HG03575 (cell line): Measurements from ENCODE around the gene RTN4RL1.

Experiments used
- ATAC-seq: cut with Tn5 transposase; IDR thresholded peaks from one replicate; pipeline ENCODE4 v1.9.1; 2021; ENCODE audit not compliant: unreplicated experiment, insufficient number of reproducible peaks, low FRiP score; ENCODE audit errors: extremely low read depth

The RTN4RL1 gene

DNA sequence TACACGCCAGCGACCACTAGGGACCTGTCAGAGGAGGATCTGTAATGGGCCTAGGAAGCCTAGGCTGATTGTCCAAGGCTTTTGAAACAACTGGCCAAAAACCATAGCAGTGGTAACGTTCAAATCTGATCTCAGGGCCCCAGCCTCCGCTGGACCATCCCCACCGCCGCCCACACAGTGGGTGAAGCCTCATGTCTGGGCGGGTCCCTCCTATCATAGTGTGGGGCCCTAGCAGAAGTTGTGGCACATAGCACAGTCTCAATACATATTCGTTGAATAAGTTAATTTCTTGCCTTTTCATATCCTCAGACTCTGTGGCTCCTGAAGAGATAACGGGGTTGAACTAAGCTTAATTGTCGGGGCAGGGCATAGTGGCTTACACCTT lies 5.6 kb upstream of the RTN4RL1 start:
- ATAC-seq: no peak

DNA sequence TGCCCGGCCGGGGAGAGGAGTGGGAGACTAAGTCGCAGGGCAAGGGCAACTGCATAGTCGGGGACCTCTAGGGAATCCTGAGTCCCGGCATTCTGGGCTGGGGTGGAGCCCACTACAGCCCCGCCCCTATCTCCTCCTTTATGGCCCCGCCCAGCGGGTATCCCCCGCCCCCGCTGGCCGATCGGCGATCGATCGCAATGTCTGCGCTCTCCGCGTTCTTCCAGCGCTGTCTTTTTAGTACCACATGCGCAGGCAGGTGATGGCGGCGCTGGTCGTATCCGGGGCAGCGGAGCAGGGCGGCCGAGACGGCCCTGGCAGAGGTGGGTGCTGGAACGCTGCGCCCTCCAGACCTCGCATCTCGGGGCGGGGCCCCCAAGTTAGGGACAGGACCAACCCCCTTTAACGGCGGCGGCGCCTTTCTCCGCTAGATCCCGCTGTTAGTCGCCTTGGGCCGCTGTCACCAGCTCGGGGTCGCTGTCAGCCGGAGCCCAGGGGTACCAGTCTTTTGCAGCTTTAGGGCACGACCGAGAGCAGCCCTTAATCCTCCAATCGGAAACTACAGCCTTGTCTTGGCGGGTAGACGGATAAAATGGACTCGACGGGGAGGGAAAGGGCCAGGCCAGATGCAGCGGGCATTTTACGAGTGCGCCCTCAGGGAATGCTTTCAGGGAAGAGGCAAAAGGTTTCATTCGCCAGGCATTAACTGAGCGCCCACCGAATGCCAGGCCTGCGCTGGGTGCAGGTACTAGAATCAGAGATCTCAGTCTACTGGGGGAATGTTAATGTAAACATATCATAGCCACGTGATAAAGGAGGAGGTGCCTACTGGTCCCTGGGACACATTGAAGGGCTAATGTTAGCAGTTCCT lies 5.0 kb upstream of the RTN4RL1 start, which contains the start of gene DPH1:
Gene DPH1, plus strand, starts transcription at position 243 of the 868 bp plus-strand sequence. Its CDS starts 17 bp downstream, at position 260.
- no peak for ATAC-seq

DNA sequence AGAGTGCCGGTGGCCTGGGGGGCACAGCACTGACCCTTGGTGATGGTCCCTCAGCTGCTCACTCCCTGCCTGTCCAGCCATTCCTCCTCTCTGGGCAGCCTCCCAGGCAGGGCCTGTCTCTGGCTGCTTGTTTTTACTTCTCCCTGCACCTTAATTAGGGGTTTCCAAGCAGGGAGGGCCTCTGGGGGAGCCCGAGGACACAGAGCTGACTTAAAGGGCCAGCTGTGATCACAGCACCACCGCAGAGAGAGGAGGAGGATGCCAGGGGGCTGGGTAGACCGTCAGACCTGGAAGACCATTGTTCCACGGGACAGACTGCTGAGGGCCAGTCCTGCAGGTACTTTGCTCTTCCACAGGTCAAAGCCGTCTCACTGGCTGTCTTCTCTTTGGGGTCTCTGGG lies 3.6 kb upstream of the RTN4RL1 start:
- ATAC-seq: no peak

DNA sequence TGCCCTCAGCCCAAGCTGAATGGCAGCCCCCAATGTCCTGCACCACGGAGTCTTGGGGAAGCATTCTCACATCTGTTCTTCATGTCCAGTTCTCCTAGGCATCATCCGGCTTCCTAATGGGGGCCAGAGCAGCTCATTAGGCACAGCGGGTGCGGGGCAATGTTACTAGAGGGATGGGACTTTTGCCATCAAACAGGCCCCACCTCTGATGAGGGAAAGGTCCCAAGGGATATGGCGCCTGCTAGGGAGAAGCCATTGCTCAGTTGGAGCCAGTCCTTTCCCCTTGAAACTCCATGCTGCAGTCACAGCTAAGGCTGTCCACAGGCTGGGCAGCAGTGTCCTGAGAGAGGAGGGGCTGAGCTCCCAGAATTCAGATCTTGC lies 3.1 kb upstream of the RTN4RL1 start:
- no peak for ATAC-seq

DNA sequence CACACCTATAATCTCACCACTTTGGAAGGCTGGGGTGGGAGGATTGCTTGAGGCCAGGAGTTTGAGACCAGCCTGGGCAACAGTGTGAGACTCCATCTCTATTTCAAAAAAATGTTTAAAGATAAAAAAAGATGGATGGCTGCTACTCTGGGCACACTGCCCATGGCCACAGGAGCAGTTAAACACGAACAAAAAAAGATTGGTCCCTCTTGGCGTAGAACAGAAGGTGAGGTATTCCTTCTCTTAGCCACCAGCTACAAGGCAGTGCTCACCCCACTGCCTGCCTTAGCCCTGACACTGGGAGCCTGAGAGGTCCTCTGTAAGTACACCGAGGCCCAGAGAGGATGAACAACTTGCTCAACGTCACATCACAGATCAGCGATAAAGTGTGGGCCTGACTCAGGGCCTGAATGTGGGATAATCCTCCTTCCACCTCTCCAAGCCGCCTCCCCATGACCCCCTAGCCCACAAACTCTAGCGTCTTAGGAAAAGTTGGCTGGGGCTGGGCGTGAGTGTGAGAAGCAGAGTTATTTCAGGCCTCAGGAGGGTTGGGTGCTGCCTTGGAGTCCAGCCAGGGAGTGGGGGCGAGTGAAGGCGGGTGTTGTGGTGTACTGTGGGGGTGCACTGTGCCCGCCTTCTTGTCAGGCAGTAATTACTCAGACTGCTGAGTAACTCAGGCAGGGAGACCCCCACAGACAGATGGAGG lies 2.5 kb upstream of the RTN4RL1 start:
- no peak for ATAC-seq

DNA sequence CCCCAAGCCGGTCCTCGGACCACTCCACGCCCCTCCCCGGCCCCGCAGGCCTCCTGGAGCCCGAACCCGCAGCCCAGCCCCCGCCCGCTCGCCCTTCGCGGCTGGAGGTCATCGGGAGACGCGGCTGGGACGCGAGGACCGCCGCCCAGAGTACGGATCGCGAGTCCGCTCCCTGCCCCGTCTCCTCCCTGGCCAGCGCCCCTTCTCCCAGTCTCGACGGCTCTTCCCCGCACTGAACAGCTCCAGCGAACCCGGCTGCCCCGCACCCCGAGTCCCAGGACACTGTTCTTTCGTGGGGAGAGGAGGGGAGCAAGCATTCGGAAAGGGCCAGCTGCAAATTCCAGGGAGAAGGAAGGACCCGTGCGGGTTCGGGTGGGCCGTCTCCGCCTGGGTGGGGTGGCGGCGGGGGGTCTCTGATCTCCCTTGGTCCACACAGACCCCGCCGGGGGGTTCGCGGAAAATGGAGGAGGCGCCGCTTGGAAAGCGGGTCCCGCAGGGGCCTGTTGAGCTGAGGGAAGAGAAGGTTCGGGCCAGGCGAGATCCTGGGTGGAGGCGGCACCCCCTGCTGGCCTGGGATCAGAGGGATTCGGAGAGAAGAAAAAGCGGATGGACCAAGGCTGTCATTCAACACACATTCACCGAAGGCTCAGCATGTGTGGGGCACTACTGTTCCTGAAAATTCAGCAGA lies 632 bp upstream of the RTN4RL1 start:
- no peak for ATAC-seq

- no peak for ATAC-seq
These were observed 438 bp downstream of the RTN4RL1 start for GRCh38 chr17:2024572-2025219.

- no peak for ATAC-seq
These were observed 1.2 kb downstream of the RTN4RL1 start for GRCh38 chr17:2023692-2024571.

GRCh38 chr17:2023256-2023655 lies 1.9 kb downstream of the RTN4RL1 start:
- no peak for ATAC-seq

- no peak for ATAC-seq
These were observed 2.4 kb downstream of the RTN4RL1 start for GRCh38 chr17:2022647-2023240.

- ATAC-seq: no peak
These were observed 4.4 kb downstream of the RTN4RL1 start for GRCh38 chr17:2020721-2021120.

GRCh38 chr17:2019723-2020122 lies 5.4 kb downstream of the RTN4RL1 start:
- no peak for ATAC-seq

DNA sequence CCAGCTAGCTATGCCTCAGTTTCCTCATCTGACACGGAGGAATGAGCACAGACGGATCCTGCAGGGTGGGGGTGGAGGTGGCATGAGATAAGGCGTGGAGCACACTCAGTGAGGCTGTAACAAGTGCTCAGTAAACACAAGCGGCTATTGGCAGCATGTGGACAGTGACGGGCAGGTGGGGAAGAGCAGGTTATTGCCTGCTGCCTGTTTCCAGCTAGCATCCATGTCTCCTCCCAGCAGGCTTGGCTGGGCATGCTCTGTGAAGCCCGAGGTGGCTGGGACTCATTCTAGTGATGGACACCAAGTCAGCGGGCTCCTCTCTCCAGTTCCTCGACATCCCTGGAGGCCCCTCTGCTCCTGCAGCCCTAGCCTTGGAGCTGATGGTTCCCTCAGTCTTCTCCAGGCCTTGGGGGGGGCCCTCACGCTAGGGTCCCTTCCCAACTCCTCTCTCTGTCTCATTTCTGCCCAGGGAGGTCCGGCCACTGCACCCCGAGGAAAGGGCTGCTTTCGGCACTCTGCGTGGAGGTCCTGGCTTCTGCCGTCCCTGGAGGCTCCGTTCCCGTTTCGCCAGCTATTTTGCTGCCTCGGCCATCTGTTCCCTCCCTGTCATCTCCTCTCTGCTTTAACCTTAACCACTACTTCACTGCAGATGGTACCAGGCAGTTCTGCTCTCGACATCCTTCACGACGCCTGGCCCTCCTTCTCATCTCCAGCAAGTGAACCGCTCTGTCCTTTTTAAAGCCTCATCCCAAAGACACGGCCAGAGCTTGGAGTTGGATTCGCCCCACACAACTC lies 6.2 kb downstream of the RTN4RL1 start:
- no peak for ATAC-seq

DNA sequence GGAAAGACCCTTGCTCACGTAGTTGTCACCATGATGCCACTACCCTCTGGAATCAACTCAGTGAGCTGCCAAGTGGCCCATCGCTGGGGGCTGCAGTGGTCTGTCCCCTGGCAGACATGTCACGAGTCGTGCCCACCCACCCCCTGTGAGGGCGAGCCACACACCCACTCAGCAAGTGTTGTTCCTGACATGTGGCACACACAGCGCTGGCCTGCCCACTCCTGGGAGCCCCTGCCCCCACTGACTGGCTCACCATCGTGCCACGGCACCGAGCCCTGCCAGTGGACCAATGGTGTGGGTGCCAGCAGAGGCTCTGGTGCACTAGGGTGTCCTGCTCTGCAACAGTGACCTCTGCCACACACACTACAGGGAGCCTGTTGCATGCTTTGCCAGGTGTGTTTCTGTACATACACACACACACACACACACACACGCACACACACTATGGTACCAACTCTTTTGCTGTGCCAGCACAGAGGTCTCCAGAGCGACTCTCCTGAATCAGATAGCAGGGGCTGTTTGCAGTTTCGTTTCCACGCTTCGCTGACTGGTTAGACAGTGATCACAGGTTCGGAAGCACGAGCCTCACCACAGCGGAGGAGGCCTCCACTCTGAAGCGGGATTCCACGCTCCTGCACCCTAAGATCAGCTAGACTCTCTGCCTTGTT lies 7.7 kb downstream of the RTN4RL1 start:
- ATAC-seq: no peak

DNA sequence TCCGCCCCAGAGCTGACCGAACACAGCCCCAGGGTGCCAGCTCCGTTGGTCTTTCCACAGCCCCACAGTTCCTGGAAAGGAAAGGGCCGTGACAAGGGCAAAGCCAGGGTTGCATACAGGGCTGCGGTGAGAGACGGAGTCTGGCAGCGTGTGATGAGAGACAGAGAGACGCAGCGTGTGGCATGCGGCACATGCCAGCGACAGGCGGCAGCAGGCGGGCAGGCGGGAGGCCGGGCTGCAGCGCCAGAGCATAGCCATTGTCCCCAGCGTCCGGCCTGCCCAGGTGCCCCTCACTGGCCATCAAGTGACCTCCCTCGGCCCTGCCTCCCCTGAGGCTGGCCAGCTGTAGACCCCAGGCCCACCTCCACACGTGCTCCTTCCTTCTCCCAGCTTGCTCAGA lies 8.6 kb downstream of the RTN4RL1 start:
- no peak for ATAC-seq

- no peak for ATAC-seq
These were observed 9.8 kb downstream of the RTN4RL1 start for GRCh38 chr17:2015314-2015713.

DNA sequence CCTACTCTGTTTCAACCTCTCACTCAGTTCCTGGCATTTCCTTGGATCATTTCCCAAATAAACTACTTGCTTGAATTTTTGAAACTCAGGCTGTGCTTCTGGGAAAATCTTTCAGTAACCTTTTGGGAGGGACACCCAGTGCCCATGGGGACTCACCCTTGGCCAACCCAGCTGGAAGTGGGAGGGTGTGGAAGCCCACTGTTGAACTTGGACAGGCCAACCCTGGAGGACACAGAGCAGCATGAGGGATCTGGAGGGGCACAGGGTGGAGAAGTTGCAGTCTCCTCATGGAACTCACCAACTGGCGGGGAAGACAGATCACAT lies 11.2 kb downstream of the RTN4RL1 start:
- ATAC-seq: no peak
